Mesenchymal stem cell (in vitro differentiated cells and primary cell): ENCODE results near the gene CDH16.
"Not testable (repeated sequence)": the region's sequence is repeated elsewhere in the genome, so short reads cannot be mapped to it uniquely, and the experiment has no call there.

Source experiments
- DNase-seq: peaks from one replicate; pipeline ENCODE4 v3.0.0-alpha.2; 2013
- H2AFZ ChIP-seq: one replicate; pipeline ENCODE4 v1.6.1; 2013; ENCODE audit warnings: low read depth, mild to moderate bottlenecking, control low read depth, inconsistent platforms, low read length, moderate library complexity
- H2AK5ac ChIP-seq: 2 replicates; pipeline ENCODE4 v1.6.1; 2013; ENCODE audit warnings: low read length, moderate library complexity, mild to moderate bottlenecking, inconsistent platforms; ENCODE audit not compliant: severe bottlenecking
- H2BK120ac ChIP-seq: one replicate; pipeline ENCODE4 v1.6.1; 2013; ENCODE audit warnings: low read depth, mild to moderate bottlenecking, inconsistent platforms, low read length, moderate library complexity
- H2BK12ac ChIP-seq, 2 experiments: one replicate each; pipeline ENCODE4 v1.6.1; 2013; ENCODE audit warnings: inconsistent platforms in 2 of 2, low read length in 2 of 2, mild to moderate bottlenecking in 2 of 2, moderate library complexity in 2 of 2, control low read depth in 1 of 2
- H2BK15ac ChIP-seq: one replicate; pipeline ENCODE4 v1.6.1; 2013; ENCODE audit warnings: mild to moderate bottlenecking, low read depth, inconsistent platforms; ENCODE audit not compliant: poor library complexity, severe bottlenecking
- H2BK5ac ChIP-seq: 2 replicates; pipeline ENCODE4 v1.6.1; 2013; ENCODE audit warnings: low read depth, mild to moderate bottlenecking, low read length, control low read depth, inconsistent platforms; ENCODE audit not compliant: poor library complexity, severe bottlenecking
- H3K14ac ChIP-seq, 2 experiments: one replicate each; pipeline ENCODE4 v1.6.1; 2013; ENCODE audit warnings: inconsistent platforms in 2 of 2, low read length in 2 of 2, control low read depth in 1 of 2, mild to moderate bottlenecking in 1 of 2, moderate library complexity in 1 of 2
- H3K18ac ChIP-seq, 2 experiments: one replicate each; pipeline ENCODE4 v1.6.1; 2013; ENCODE audit warnings: inconsistent platforms in 2 of 2, low read length in 2 of 2, control low read depth in 1 of 2, low read depth in 1 of 2, mild to moderate bottlenecking in 1 of 2
- H3K23ac ChIP-seq, 2 experiments: one replicate each; pipeline ENCODE4 v1.6.1; 2013; ENCODE audit warnings: inconsistent platforms in 2 of 2, low read length in 2 of 2, mild to moderate bottlenecking in 2 of 2, moderate library complexity in 2 of 2, control low read depth in 1 of 2
- H3K27ac ChIP-seq: 2 replicates; pipeline ENCODE4 v1.5.1; 2013; ENCODE audit warnings: mild to moderate bottlenecking, moderate library complexity, low read length, control low read depth, inconsistent platforms; ENCODE audit not compliant: poor library complexity, severe bottlenecking
- H3K27me3 ChIP-seq, 2 experiments: 2 replicates each; pipeline versions ENCODE4 v1.6.1 to v1.7.0; 2013; ENCODE audit warnings: low read length in 2 of 2, mild to moderate bottlenecking in 2 of 2, moderate library complexity in 2 of 2, control low read depth in 1 of 2, inconsistent platforms in 1 of 2; ENCODE audit not compliant: control insufficient read depth in 1 of 2, insufficient read depth in 1 of 2
- H3K36me3 ChIP-seq, 2 experiments: 2 replicates each; pipeline versions ENCODE4 v1.6.1 to v1.7.0; 2013; ENCODE audit warnings: low read length in 2 of 2, control low read depth in 1 of 2, inconsistent platforms in 1 of 2, low read depth in 1 of 2, mild to moderate bottlenecking in 1 of 2; ENCODE audit not compliant: insufficient read depth in 2 of 2, control insufficient read depth in 1 of 2
- H3K4ac ChIP-seq, 2 experiments: one replicate each; pipeline ENCODE4 v1.6.1; 2013; ENCODE audit warnings: inconsistent platforms in 2 of 2, low read length in 2 of 2, mild to moderate bottlenecking in 2 of 2, moderate library complexity in 2 of 2, control low read depth in 1 of 2, low read depth in 1 of 2
- H3K4me1 ChIP-seq: 2 replicates; pipeline ENCODE4 v1.6.1; 2013; ENCODE audit warnings: low read depth, low read length, control low read depth; ENCODE audit not compliant: control insufficient read depth, insufficient read depth
- H3K4me2 ChIP-seq: 2 replicates; pipeline ENCODE4 v1.6.1; 2013; ENCODE audit warnings: low read length, mild to moderate bottlenecking, inconsistent platforms; ENCODE audit not compliant: poor library complexity, severe bottlenecking
- H3K4me3 ChIP-seq, 2 experiments: 2 replicates each; pipeline versions ENCODE4 v1.5.1 to v1.7.0; 2013; ENCODE audit warnings: low read length in 2 of 2, mild to moderate bottlenecking in 2 of 2, control low read depth in 1 of 2, low read depth in 1 of 2; ENCODE audit not compliant: insufficient read depth in 1 of 2
- H3K79me1 ChIP-seq: replicated peaks from 2 replicates; pipeline ENCODE4 v1.6.1; 2013; ENCODE audit warnings: mild to moderate bottlenecking, control low read depth, low read length, inconsistent platforms; ENCODE audit not compliant: poor library complexity, severe bottlenecking
- H3K9ac ChIP-seq: 2 replicates; pipeline ENCODE4 v1.7.0; 2013; ENCODE audit warnings: mild to moderate bottlenecking, low read length, moderate library complexity
- H3K9me3 ChIP-seq: 2 replicates; pipeline ENCODE4 v1.7.0; 2013; ENCODE audit warnings: mild to moderate bottlenecking, low read length; ENCODE audit not compliant: control insufficient read depth
- H4K8ac ChIP-seq: one replicate; pipeline ENCODE4 v1.6.1; 2013; ENCODE audit warnings: inconsistent platforms, mild to moderate bottlenecking, low read length, moderate library complexity
- H4K91ac ChIP-seq: one replicate; pipeline ENCODE4 v1.6.1; 2013; ENCODE audit warnings: mild to moderate bottlenecking, low read length, inconsistent platforms
- WGBS: methylation state at CpG from one replicate; pipeline ENCODE4 v1.1.7; 2013; ENCODE audit warnings: mixed read lengths; 5-methylcytosine and 5-hydroxymethylcytosine counted together

The CDH16 gene

GRCh38 chr16:66872943-66873684 lies 45.6 kb downstream of the CDH16 start:
- no peak overlapping the region for H2BK15ac ChIP-seq
- H3K36me3 ChIP-seq, result no peaks in the 10 kb centered on the region
- peak overlapping the region; percentile 11 for H2BK120ac ChIP-seq
- peak overlapping the region in 1 of 2 experiments; percentile 53 for H3K14ac ChIP-seq
- H3K4ac ChIP-seq, result peak overlapping the region; percentile 36 to 81
- H3K4me3 ChIP-seq, result peak overlapping the region; percentile 45 to 85
- H3K23ac ChIP-seq, result no peak overlapping the region
- H4K91ac ChIP-seq, result peak overlapping the region; percentile 48
- H3K18ac ChIP-seq, result peak overlapping the region; percentile 37 to 92
- H4K8ac ChIP-seq, result peak overlapping the region; percentile 73
- WGBS, result 6% methylated on average over 39 of the region's 39 CpGs
- H3K27me3 ChIP-seq, result no peaks in the 10 kb centered on the region
- no peak overlapping the region for H2AK5ac ChIP-seq
- no peaks in the 10 kb centered on the region for H3K9me3 ChIP-seq
- H3K79me1 ChIP-seq, result peaks cover 2% of the 10 kb centered on the region
- peak overlapping the region; percentile 91 for H2AFZ ChIP-seq
- H2BK12ac ChIP-seq, result peak overlapping the region; percentile 9 to 87
- peak overlapping the region; percentile 37 for H2BK5ac ChIP-seq
- peak overlapping the region; percentile 88 for H3K9ac ChIP-seq
- peak overlapping the region; percentile 93 for H3K27ac ChIP-seq
- peaks cover 16% of the 10 kb centered on the region for H3K4me1 ChIP-seq
- DNase-seq, result peak; percentile 100
- peak overlapping the region; percentile 64 for H3K4me2 ChIP-seq

DNA sequence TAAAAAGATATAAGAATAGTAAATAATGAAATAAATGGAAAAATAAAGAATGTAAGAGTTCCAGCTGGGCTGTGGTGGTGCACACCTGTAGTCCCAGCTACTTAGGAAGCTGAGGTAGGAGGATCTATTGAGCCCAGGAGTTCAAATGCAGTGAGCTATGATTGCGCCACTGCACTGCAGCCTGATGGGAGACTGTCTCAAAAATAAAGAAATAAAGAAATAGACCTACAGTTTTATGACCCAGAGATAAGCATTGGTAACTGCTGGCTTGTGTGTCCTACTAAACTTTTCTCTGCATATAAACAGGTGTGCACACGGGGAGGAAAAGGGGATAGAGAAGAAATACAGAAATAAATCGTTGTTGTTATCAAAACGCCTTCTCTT lies 46.1 kb downstream of the CDH16 start:
- no peak overlapping the region for H3K23ac ChIP-seq
- no peak overlapping the region for H2BK120ac ChIP-seq
- peak overlapping the region; percentile 4 to 92 for H3K18ac ChIP-seq
- no peak overlapping the region for H2BK5ac ChIP-seq
- no peaks in the 10 kb centered on the region for H3K36me3 ChIP-seq
- H3K4me2 ChIP-seq, result peak overlapping the region; percentile 64
- H3K79me1 ChIP-seq, result peaks cover 2% of the 10 kb centered on the region
- H3K4me3 ChIP-seq, result peak overlapping the region; percentile 45 to 85
- peak overlapping the region; percentile 9 to 87 for H2BK12ac ChIP-seq
- H3K4ac ChIP-seq, result no peak overlapping the region
- no peak overlapping the region for H2AFZ ChIP-seq
- H3K14ac ChIP-seq, result peak overlapping the region in 1 of 2 experiments; percentile 53
- DNase-seq, result peak; percentile 9
- no peaks in the 10 kb centered on the region for H3K9me3 ChIP-seq
- H4K91ac ChIP-seq, result no peak overlapping the region
- peaks cover 15% of the 10 kb centered on the region for H3K4me1 ChIP-seq
- H2AK5ac ChIP-seq, result no peak overlapping the region
- H3K27me3 ChIP-seq, result no peaks in the 10 kb centered on the region
- H4K8ac ChIP-seq, result peak overlapping the region; percentile 71
- WGBS, result 72% methylated on average over 3 of the region's 4 CpGs
- H2BK15ac ChIP-seq, result no peak overlapping the region
- H3K27ac ChIP-seq, result peak overlapping the region; percentile 72
- H3K9ac ChIP-seq, result peak overlapping the region; percentile 88

- 86% methylated on average over 3 of the region's 3 CpGs for WGBS
- H2BK120ac ChIP-seq, result no peak overlapping the region
- H2BK12ac ChIP-seq, result peak overlapping the region in 1 of 2 experiments; percentile 79
These were observed 46.8 kb downstream of the CDH16 start for GRCh38 chr16:66871840-66872239.

DNA sequence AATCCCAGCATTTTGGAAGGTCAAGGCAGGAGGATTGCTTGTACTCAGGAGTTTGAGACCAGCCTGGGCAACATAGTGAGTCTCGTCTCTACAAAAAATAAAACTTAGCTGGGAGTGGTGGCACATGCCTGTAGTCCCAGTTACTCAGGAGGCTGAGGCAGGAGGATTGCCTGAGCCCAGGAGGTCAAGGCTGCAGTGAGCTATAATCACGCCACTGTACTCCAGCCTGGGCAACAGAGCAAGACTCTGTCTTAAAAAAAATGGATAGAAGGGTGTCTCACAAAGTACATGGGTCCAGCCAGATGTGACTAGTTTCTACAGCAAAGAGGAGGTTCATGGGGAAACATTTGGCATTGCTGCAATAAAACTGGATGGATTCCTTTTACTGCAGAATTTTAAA lies 47.3 kb downstream of the CDH16 start:
- not testable (repeated sequence) for H3K4ac ChIP-seq, H3K9ac ChIP-seq, H2BK15ac ChIP-seq, H2BK12ac ChIP-seq, H2AK5ac ChIP-seq, H2BK120ac ChIP-seq, H3K23ac ChIP-seq, H3K27me3 ChIP-seq, H4K91ac ChIP-seq, H3K4me3 ChIP-seq, DNase-seq, H3K18ac ChIP-seq, H3K9me3 ChIP-seq, H3K27ac ChIP-seq, H2AFZ ChIP-seq, H4K8ac ChIP-seq, H2BK5ac ChIP-seq, H3K79me1 ChIP-seq, H3K4me2 ChIP-seq, H3K14ac ChIP-seq, H3K36me3 ChIP-seq
- 92% methylated on average over 2 of the region's 2 CpGs for WGBS
- peaks cover 15% of the 10 kb centered on the region for H3K4me1 ChIP-seq

More at GRCh38 chr16:66871840-66872239, 46.8 kb downstream of the CDH16 start:
- no peak overlapping the region for H2BK15ac ChIP-seq
- H2BK5ac ChIP-seq, result no peak overlapping the region
- H3K18ac ChIP-seq, result no peak overlapping the region
- H3K14ac ChIP-seq, result no peak overlapping the region
- H3K23ac ChIP-seq, result no peak overlapping the region
- no peak overlapping the region for H3K4me3 ChIP-seq
- H3K79me1 ChIP-seq, result peaks cover 2% of the 10 kb centered on the region
- H4K8ac ChIP-seq, result no peak overlapping the region
- no peak overlapping the region for H2AFZ ChIP-seq
- H3K9me3 ChIP-seq, result no peaks in the 10 kb centered on the region
- no peak overlapping the region for H3K9ac ChIP-seq
- peaks cover 15% of the 10 kb centered on the region for H3K4me1 ChIP-seq
- no peak overlapping the region for H4K91ac ChIP-seq
- H3K4me2 ChIP-seq, result no peak overlapping the region
- no peak overlapping the region for H3K4ac ChIP-seq
- peak overlapping the region; percentile 11 for H2AK5ac ChIP-seq
- no peak for DNase-seq
- H3K27me3 ChIP-seq, result no peaks in the 10 kb centered on the region
- no peak overlapping the region for H3K27ac ChIP-seq
- H3K36me3 ChIP-seq, result no peaks in the 10 kb centered on the region
